K562 (cell line): ENCODE results near the gene ACAT2. TPM values are rescaled to one million over a fixed set of nuclear protein-coding genes. Genes with fewer than 3 reads are reported as not detected.

Experiments used
- CBX1 ChIP-seq: sonication (generic); IDR thresholded peaks from 2 replicates; pipeline ENCODE4 v1.6.1; 2016; ENCODE audit warnings: antibody characterized with exemption, low read depth, mild to moderate bottlenecking
- CHD4 ChIP-seq: fragments of 200-600 bp; sonication (generic); IDR thresholded peaks from 3 replicates; pipeline ENCODE4 v1.6.1; 2012; ENCODE audit warnings: low read depth, mild to moderate bottlenecking, mixed read lengths, low read length, inconsistent platforms; ENCODE audit not compliant: insufficient read depth, insufficient replicate concordance, poor library complexity, severe bottlenecking
- ETV1 ChIP-seq: fragments of 450-650 bp; conservative IDR thresholded peaks from 2 replicates; pipeline ENCODE4 v1.6.1; 2016; ENCODE audit warnings: missing genetic modification characterization, control low read depth, low read depth, missing compliant biosample characterization
- FOSL1 ChIP-seq: fragments of 200-800 bp; sonication (Bioruptor generic); conservative IDR thresholded peaks from 2 replicates; pipeline ENCODE4 v1.6.1; 2016; ENCODE audit warnings: missing genetic modification characterization, missing compliant biosample characterization
- HNRNPH1 ChIP-seq: fragments of 200-400 bp; formaldehyde crosslinking; optimal IDR thresholded peaks from 2 replicates; pipeline ENCODE3; 2017; ENCODE audit warnings: low read depth, mild to moderate bottlenecking, low read length, moderate library complexity
- KLF1 ChIP-seq: fragments of 450-650 bp; IDR thresholded peaks from 2 replicates; pipeline ENCODE4 v1.6.1; 2016; ENCODE audit warnings: missing genetic modification characterization, missing compliant biosample characterization
- MAFF ChIP-seq: IDR thresholded peaks from 2 replicates; pipeline ENCODE4 v1.6.1; 2012; ENCODE audit warnings: low read length, improper control_type of control experiment
- MAFG ChIP-seq: fragments of 450-650 bp; conservative IDR thresholded peaks from 2 replicates; pipeline ENCODE4 v1.6.1; 2016; ENCODE audit warnings: missing genetic modification characterization, missing compliant biosample characterization
- MAFK ChIP-seq: IDR thresholded peaks from 2 replicates; pipeline ENCODE4 v1.6.1; 2011; ENCODE audit warnings: low read length, improper control_type of control experiment
- PTRF ChIP-seq: fragments of 450-650 bp; IDR thresholded peaks from 2 replicates; pipeline ENCODE4 v1.6.1; 2016; ENCODE audit warnings: mild to moderate bottlenecking, missing genetic modification characterization, missing compliant biosample characterization
- RBM22 ChIP-seq: fragments of 200-400 bp; formaldehyde crosslinking; IDR thresholded peaks from 2 replicates; pipeline ENCODE4 v1.6.1; 2018; ENCODE audit warnings: low read length, low read depth; ENCODE audit not compliant: poor library complexity, severe bottlenecking
- RUNX1 ChIP-seq: sonication (generic); IDR thresholded peaks from 2 replicates; pipeline ENCODE4 v1.6.1; 2016; ENCODE audit warnings: antibody characterized with exemption, low read depth
- SMAD3 ChIP-seq: fragments of 450-650 bp; formaldehyde crosslinking; conservative IDR thresholded peaks from 2 replicates; pipeline ENCODE4 v1.4.0; 2020; ENCODE audit warnings: mild to moderate bottlenecking
- SOX6 ChIP-seq: fragments of 450-650 bp; IDR thresholded peaks from 2 replicates; pipeline ENCODE4 v1.6.1; 2014; ENCODE audit warnings: mild to moderate bottlenecking
- TAF1 ChIP-seq: IDR thresholded peaks from 2 replicates; pipeline ENCODE4 v1.6.1; 2011; ENCODE audit warnings: mild to moderate bottlenecking, low read length, moderate library complexity; ENCODE audit not compliant: insufficient read depth, control insufficient read depth, severe bottlenecking; ENCODE audit errors: extremely low read depth
- TAF15 ChIP-seq: fragments of 200-400 bp; formaldehyde crosslinking; IDR thresholded peaks from 2 replicates; pipeline ENCODE4 v1.6.1; 2017; ENCODE audit warnings: mild to moderate bottlenecking, low read depth, low read length, moderate library complexity
- polyA plus RNA-seq, 8 experiments: library from polyadenylated mRNA; depleted of rRNA in 4 of 8; stranded (reverse) in 5 of 8; unstranded in 3 of 8; fragments of >200 nt; fragmentation: Nextera tagmentation in 2 of 8; fragmentation: Illumina TruSeq in 1 of 8; extraction: Ambion mirVana in 2 of 8; extraction: Trizol in 1 of 8; gene quantifications; 2 replicates each; pipeline versions ENCODE4 v1.2.1 to v1.2.3, GENCODE V29; 2011 to 2014; ENCODE audit warnings: inconsistent platforms in 1 of 8, missing spikeins in 1 of 8
- total RNA-seq, 7 experiments: library from RNA; depleted of rRNA in 6 of 7; stranded (reverse); fragments of >200 nt in 6 of 7; fragmentation: Illumina TruSeq in 2 of 7; extraction: Trizol in 2 of 7; gene quantifications; 2 replicates each; pipeline versions ENCODE4 v1.2.1 to v1.2.3, GENCODE V29; 2011 to 2021; ENCODE audit warnings: low replicate concordance in 1 of 7
- TF ChIP-seq, protein P1 (sequence below), 2 experiments: IDR thresholded peaks; 2 replicates each; pipeline ENCODE4 v1.6.1; 2011; ENCODE audit warnings: borderline replicate concordance in 1 of 2, control low read depth in 1 of 2, low read depth in 1 of 2, low read length in 1 of 2, mild to moderate bottlenecking in 1 of 2, mixed read lengths in 1 of 2, moderate library complexity in 1 of 2; ENCODE audit not compliant: insufficient read depth in 1 of 2, insufficient read length in 1 of 2, poor library complexity in 1 of 2, severe bottlenecking in 1 of 2; ENCODE audit errors: extremely low read depth in 1 of 2
- TF ChIP-seq, protein P2 (sequence below): sonication (generic); formaldehyde crosslinking; IDR thresholded peaks from 2 replicates; pipeline ENCODE4 v1.8.0; 2022; ENCODE audit warnings: mild to moderate bottlenecking, missing genetic modification reagents
- TF ChIP-seq, protein P3 (sequence below), 2 experiments: fragments of 450-650 bp; conservative IDR thresholded peaks; 2 replicates each; pipeline ENCODE4 v1.6.1; 2017; ENCODE audit warnings: mild to moderate bottlenecking in 2 of 2, moderate library complexity in 2 of 2
- TF ChIP-seq, protein P4 (sequence below): sonication (generic); formaldehyde crosslinking; IDR thresholded peaks from 2 replicates; pipeline ENCODE4 v1.8.1; 2023; ENCODE audit warnings: mild to moderate bottlenecking, missing genetic modification reagents
- TF ChIP-seq, protein P5 (sequence below): fragments of 250-450 bp; sonication (Bioruptor Pico); IDR thresholded peaks from 2 replicates; pipeline ENCODE4 v1.8.0; 2021; ENCODE audit warnings: borderline replicate concordance, mild to moderate bottlenecking, moderate library complexity; ENCODE audit not compliant: poor library complexity, severe bottlenecking
- TF ChIP-seq, protein P6 (sequence below), 2 experiments: fragments of 450-650 bp in 1 of 2; sonication (generic) in 1 of 2; formaldehyde crosslinking; conservative IDR thresholded peaks; 2 replicates each; pipeline versions ENCODE4 v1.4.0 to v1.8.1; 2020 to 2022; ENCODE audit warnings: mild to moderate bottlenecking in 1 of 2, missing genetic modification reagents in 1 of 2

Gene ACAT2
- total and polyA plus RNA-seq, 9 of the 15 experiments (the other 6 are each of a cell fraction or from before 2014, with no cell fraction given): 63.0 to 309 (median 144) TPM

DNA sequence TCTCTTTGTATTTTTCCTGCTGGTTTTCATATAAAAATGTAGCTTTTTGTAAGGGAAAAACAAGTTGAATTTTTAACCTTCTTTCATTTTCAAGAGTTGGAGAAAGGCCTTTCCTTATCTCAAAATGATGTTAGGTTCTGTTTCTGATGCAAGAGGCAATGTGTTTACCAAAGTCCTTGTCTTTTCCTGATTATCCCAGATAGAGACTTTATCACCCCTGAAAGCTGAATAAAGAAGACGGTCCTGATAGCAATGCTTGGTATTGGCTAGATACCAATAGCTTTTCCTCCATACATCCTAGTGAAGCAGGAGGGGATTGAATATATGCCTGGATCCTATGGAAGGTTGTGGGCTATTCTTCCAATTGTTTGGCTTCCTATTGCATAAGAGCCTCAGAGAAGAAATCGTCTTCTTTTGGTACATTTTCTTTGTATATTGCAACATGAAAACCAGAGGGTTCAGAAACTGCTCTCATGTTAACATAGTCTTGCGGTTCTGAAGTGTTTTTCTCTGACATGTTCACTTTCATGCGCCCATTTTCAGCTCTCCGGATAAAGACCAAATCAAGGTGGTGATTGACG lies 43.7 kb downstream of the ACAT2 start (continued):
- TF ChIP-seq PTRF (tag): no peak
- TF ChIP-seq, protein P1, sequence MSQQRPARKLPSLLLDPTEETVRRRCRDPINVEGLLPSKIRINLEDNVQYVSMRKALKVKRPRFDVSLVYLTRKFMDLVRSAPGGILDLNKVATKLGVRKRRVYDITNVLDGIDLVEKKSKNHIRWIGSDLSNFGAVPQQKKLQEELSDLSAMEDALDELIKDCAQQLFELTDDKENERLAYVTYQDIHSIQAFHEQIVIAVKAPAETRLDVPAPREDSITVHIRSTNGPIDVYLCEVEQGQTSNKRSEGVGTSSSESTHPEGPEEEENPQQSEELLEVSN (IDR thresholded peaks at IDR 0.05; ENCODE audit: borderline replicate concordance in 1 of 2, extremely low read depth in 1 of 2, insufficient read depth in 1 of 2, insufficient read length in 1 of 2, low read depth in 1 of 2, low read length in 1 of 2, poor library complexity in 1 of 2, severe bottlenecking in 1 of 2): no peak
- TF ChIP-seq, protein P2, sequence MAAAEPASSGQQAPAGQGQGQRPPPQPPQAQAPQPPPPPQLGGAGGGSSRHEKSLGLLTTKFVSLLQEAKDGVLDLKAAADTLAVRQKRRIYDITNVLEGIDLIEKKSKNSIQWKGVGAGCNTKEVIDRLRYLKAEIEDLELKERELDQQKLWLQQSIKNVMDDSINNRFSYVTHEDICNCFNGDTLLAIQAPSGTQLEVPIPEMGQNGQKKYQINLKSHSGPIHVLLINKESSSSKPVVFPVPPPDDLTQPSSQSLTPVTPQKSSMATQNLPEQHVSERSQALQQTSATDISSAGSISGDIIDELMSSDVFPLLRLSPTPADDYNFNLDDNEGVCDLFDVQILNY (CRISPR knock-in tag): no peak
- TF ChIP-seq MAFF: no peak
- peak; percentile 72; the same call in 1 of the 2 replicates for TF ChIP-seq SOX6
- TF ChIP-seq, protein P3, sequence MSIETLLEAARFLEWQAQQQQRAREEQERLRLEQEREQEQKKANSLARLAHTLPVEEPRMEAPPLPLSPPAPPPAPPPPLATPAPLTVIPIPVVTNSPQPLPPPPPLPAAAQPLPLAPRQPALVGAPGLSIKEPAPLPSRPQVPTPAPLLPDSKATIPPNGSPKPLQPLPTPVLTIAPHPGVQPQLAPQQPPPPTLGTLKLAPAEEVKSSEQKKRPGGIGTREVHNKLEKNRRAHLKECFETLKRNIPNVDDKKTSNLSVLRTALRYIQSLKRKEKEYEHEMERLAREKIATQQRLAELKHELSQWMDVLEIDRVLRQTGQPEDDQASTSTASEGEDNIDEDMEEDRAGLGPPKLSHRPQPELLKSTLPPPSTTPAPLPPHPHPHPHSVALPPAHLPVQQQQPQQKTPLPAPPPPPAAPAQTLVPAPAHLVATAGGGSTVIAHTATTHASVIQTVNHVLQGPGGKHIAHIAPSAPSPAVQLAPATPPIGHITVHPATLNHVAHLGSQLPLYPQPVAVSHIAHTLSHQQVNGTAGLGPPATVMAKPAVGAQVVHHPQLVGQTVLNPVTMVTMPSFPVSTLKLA (conservative IDR thresholded peaks at IDR 0.05): no peak
- TF ChIP-seq, protein P4, sequence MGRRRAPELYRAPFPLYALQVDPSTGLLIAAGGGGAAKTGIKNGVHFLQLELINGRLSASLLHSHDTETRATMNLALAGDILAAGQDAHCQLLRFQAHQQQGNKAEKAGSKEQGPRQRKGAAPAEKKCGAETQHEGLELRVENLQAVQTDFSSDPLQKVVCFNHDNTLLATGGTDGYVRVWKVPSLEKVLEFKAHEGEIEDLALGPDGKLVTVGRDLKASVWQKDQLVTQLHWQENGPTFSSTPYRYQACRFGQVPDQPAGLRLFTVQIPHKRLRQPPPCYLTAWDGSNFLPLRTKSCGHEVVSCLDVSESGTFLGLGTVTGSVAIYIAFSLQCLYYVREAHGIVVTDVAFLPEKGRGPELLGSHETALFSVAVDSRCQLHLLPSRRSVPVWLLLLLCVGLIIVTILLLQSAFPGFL (CRISPR knock-in tag): no peak
- no peak for TF ChIP-seq TAF1
- TF ChIP-seq RUNX1: no peak
- TF ChIP-seq, protein P5, sequence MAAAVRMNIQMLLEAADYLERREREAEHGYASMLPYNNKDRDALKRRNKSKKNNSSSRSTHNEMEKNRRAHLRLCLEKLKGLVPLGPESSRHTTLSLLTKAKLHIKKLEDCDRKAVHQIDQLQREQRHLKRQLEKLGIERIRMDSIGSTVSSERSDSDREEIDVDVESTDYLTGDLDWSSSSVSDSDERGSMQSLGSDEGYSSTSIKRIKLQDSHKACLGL (CRISPR knock-in tag): no peak
- no peak for TF ChIP-seq MAFK
- no peak for TF ChIP-seq HNRNPH1
- TF ChIP-seq CHD4: no peak
- TF ChIP-seq FOSL1 (tag): no peak
- TF ChIP-seq CBX1: no peak
- no peak for TF ChIP-seq SMAD3
- TF ChIP-seq TAF15: no peak
- TF ChIP-seq ETV1 (tag): no peak
- TF ChIP-seq, protein P6, sequence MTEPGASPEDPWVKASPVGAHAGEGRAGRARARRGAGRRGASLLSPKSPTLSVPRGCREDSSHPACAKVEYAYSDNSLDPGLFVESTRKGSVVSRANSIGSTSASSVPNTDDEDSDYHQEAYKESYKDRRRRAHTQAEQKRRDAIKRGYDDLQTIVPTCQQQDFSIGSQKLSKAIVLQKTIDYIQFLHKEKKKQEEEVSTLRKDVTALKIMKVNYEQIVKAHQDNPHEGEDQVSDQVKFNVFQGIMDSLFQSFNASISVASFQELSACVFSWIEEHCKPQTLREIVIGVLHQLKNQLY (CRISPR knock-in tag; conservative IDR thresholded peaks at IDR 0.05): no peak
- TF ChIP-seq RBM22: no peak
- no peak for TF ChIP-seq MAFG
- TF ChIP-seq KLF1 (tag): no peak
